Activated CD4-positive, alpha-beta T cell treated with anti-CD3 and anti-CD28 coated beads for 4 hours (primary cell): ENCODE results near the gene RASL10B.

Experiments used
- DNase-seq, 2 donors: peaks; one replicate each; pipeline ENCODE4 v3.0.0-alpha.2; 2020

RASL10B gene

DNA sequence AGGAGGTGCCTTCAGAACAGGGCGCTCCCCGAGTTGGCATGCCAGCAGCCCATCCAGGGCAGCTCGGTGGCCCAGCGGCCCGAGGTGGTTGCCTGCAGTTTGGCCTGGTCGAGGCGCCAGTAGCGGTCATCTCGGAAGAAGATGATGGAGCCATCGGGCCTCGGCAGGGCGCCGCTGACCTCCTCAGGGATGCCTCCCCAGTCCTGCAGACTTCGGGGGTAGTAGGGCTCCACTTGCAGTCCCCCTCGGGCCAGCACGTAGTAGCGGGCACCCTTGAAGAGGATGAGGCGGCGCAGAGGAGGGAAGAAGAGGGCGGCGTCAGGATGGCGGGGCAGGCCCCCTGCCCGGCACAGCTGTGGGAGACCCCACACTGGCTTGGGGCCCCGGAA, 35.0 kb downstream of the RASL10B start:
- DNase-seq, result no peak

DNA sequence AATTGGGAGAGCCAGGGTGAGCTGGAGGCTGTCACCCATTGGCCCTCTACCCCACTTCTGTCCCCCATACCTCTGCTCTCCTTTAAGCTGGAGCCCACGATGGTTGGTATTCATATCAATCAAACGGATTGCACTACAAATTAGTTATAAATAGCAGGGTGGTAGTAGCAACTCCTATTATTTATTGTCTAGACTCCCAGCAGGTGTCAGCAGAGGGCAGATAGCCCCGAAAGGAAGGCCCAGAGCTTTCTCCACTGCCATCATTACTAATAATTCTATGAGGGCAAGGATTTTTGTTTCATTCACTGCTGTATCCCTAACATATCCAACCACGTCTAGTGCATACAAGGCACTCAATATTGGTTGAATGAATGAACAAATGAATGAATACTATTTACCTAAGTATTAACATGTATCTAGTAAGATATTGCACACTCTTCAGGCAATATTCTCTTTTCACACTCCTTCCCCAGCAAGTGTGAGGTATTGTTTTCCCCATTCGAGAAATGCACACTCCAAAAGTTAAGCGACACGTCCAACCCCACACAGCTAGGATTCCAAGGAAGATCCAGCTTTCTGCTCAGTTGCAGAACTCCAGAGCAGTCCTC, 35.6 kb downstream of the RASL10B start:
- DNase-seq, result peak in 1 of 2 donors; percentile 39

DNA sequence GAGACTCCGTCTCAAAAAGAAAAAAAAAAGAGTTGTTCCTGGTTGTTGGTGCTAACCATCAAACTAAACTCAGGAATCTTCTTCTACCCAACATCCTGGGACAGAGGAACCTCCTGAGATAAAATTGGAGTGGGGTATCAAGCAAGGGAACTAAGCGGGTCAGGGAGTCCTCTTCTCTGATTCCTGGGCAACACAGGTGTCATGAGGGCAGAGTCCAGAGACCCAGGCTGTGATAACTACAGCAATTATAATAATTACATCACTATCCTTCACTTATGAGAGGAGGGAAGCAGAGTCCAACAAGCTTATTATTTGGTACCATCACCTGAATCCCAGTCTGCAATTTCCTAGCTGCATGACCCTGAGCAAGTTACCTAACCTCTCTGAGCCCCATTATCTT, 37.4 kb downstream of the RASL10B start:
- no peak for DNase-seq

DNA sequence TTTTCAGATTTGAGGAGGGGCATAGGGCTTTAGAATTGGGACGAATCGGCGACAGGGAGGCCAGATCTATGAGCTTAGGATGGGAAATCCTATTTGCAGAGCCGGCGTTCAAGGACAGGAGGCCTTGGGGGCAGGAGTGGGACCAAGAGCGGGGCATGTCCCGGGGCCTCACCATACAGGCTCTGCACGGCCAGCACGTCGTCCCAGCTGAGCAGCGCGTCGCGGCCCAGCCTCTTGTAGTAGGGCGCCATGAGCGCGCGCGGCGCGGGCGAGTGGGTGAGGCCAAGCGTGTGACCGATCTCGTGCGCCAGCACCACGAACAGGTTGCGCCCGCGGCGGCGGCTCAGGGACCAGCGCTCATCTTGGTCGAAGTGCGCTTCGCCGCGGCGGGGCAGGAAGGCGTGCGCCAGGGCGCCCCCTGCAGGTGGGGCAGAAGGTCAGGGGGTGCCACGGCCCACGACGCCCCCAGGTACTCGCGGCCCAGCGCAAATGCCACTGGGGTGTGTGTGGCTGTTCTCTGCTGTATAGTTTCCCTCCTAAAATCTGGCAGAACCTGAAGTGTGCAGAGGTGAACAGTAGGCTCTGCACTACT, 38.6 kb downstream of the RASL10B start:
- no peak for DNase-seq

DNA sequence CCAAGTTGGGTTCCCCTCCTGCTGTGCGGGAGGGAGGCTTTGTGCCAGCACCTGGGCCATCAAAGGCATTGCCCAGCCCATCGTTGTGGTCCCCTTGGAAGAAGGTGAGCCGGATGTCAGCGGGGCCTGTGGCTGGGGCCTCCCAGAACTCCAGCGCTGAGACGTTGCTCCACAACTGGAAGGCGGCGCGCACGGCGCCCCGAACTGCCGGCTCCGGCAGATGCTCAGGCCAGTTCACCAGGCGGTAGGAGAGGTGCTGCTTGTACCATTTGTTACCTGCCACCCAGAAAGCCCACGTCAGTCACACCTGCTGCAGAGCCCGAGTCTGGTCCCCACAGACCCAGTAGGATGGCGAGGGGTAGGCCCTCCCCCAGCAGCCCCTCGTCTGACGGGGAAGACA, 41.7 kb downstream of the RASL10B start:
- DNase-seq, result no peak

DNA sequence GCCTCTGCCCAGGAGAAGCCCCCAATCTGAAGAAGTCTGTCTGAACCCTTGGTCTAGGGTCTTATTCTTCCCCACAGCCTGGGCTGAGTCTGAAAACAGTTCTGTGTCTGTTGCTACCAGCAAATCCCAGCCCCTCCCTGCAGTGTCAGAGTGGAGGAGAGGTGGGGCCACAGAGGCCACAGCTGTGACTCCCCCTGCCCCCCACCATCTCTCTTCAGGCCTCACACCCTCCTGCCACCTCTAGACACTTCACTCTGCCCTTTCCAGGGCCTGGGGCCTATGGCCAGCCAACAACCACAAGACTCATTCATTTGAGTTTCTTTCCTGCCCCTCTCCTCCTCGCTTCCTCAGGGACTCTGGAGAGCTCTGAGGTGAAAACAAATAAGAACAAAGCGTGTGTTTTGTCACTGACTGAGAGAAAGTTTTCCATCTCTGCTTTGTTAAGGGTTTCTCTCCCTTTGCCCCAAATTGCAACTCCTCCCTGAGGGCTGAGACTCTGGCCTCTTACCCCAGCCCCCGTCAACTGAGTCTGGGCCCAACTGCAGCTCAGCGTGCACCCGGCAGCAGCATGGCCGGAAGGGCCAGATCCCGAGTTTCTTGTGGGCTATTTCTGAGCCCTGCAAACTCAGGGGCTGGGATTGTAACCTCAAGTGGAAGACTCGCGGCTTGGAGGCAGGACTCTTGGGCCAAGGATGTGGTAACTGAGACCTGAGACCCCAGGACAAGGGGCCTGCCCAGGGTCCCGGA, 42.4 kb downstream of the RASL10B start:
- DNase-seq, result no peak

DNA sequence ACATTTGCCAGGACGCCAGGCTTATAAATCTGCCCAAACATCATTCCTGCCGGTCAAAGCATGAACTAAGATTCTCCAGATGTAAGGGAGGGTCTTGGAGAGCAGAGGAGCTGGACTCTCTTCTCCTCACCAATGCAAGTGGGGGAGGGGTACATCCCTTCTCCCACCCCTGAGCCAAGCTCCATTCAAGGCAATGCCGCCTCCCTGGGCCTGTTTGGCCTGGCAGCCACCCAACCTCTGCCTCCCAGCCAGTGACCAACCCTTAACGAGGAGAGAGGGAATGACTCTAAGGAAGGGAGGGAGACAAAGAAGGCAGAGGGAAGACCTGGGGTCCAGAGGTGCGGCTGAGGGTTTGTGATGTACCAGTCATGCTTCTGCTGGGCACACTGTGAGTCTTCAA, 43.1 kb downstream of the RASL10B start:
- DNase-seq, result no peak

DNA sequence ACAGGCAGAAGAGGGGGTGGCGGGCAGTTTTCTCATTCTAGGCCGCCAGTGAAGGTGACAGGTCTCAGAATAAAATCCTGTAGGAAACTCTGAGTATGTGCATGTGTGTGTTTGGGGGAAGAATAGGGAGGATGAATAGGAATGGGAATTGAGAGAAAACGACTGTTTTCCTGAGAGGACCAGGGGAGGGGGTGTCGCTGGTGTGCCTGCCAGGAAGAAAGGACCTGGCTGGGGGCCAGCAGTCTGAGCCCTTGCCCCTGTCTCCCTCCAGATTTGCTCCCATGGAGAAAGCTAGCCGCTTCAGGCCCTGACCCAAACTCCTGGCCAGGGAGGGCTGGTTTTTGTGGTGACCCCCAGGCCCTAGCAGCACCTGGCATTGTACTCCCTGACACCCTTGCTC, 43.6 kb downstream of the RASL10B start:
- DNase-seq, result no peak

DNA sequence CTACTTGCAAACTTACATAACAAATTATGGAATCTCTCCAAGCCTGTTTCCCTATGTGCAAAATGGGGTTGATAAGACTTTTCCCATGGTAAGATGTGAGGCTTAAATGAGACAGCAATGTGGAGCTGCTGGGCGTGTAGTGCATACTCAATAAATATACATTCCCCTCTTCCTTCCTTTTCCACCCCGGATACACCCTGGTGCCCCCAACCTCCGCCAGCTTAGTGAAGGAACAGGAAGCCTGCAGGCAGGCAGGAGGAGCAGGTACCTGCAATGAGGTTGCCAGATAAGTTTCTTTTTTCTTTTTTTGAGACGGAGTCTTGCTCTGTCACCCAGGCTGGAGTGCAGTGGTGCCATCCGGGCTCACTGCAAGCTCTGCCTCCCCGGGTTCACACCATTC, 44.1 kb downstream of the RASL10B start:
- no peak for DNase-seq

DNA sequence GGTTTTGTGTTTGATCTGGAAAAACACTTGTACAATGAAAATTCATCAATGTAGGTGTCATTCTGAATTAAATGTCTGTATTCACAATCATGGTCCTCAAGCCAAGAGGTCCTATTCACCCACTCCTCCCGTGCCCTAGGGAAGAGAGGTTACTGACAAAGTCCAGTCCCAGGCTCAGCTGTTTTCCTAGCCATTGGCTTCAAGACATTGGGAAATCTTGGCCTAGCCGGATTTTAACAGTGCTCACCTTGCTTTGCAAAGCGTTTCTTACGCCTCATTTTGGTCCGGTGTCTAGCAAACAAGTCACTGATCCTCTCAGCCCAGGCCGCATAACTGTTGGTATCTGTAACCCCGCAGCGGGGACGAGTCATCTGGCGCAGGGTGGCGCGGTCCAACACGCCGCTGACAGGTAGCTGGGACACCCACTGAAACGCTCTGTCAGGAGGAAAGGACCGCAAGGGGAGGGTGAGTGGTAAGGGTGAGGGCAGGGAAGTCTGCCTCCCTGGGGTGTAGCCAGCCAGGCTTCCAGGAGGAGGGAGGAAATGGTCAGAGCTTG, 47.3 kb downstream of the RASL10B start:
- no peak for DNase-seq

DNA sequence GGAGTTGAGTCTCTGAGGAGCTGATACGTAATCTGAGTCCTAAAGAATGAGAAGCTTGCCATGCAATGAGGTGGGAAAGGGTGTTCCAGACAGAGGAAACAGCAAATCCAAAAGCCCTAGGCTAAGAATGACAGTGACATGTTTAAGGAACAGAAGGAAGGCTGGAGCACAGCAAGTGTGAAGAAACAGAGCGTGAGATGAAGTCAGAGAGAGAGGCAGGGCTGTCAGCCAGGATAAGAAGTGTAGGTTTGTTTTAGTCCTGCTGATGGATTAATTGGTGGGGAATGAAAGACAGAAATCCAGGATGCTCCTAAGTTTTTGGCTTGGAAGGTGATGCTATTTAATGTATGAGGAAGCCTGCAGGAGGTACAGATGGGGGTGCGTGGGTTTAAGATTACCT, 49.5 kb downstream of the RASL10B start:
- no peak for DNase-seq

DNA sequence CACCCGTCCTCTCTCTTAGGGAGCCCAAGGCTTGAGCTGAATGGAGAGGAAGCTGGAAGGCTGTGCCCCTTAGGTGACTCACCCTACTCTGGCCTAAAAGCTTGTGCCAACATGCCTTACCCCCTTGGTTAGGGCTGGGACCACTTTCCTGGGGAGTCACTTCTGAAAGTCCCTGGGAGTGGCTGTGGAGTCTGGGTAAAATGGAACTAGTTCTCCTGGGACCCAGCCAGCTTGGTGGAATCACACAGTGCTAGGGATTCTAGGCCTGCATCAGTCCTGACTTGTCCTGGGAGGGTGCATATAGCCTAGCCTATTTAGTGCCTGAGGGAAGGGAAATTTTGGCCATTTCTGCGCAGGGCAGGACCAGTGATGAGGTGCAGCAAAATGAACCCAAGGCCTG, 53.5 kb downstream of the RASL10B start:
- DNase-seq, result no peak

DNA sequence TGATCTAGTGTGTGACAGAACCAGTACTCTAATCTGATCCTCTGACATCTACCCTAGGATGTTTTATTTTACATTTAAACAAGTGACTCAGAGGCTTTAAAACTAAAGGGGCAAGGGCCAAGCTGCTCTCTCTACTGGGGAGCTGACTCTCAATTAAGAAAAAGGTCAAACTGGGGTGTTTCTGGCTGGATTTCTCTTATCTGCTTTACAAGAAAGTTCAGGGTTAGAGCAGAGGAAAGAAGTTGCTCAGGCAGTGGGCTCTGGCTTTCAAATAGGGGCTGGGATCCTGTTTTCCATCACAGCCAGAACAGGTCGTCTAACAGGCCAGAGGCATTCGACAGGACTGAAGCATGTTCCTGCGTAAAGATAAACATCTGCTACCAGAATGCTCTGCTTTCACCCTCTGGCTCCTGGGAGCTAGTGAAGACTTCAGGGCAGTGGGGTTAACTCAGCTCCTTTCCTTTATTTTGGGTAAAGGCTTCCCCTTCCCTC, 55.5 kb downstream of the RASL10B start:
- no peak for DNase-seq

DNA sequence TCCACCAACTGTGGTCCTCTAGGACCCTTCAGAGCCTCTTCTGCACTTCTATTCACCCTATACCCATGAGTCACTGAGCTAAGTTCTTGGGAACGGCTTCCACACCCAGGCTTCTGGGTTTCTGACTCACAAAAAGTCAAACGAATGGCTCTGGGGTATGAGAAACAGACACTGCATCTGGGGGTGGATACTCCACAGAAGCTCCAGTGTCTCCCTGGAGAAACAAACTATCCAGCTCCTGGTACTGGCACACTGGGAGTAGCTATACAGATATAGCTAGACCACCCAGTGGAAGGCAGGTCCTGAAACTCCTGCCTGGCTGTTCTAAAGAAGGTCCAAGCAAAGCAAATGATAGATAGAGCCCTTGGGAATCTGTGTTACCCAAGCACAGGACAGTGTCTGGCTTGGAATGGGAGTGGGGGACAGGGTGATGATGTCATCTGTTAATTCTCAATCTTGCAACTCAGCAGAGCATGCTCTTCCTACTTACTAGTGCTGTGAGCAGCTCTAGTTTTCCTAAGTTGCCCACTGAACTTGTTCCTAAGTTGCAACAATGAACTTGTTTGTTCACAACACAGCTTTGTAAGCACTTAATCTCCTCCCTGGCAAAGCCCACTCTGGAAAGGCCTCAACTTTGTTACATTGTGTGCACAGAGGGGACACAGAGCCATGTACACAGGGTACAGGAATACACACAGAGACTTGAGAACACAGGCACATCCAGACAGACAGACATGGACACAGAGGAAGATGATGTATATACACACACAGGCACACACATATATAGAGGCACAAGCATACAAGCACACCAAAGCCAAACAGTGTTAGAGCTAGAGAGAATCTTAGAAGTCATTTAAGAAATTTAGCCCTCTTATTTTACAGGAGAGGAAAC, 57.3 kb downstream of the RASL10B start:
- no peak for DNase-seq

DNA sequence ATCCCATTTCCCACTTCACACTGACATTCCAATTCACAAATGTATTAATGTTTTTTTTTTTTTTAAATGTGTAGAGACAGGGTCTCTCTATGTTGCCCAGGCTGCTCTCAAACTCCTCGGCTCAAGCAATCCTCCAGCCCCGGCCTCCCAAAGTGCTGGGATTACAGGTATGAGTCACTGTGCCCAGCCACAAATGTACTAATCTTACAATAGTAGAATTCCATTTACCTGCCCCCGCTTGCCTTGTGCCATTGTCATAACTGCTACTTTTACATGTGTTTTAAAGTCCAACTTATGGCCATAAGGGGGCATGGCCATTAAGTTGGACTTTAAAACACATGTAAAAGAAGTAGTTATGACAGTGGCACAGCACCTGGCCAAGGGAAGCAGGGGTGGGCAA, 59.4 kb downstream of the RASL10B start:
- DNase-seq, result no peak

DNA sequence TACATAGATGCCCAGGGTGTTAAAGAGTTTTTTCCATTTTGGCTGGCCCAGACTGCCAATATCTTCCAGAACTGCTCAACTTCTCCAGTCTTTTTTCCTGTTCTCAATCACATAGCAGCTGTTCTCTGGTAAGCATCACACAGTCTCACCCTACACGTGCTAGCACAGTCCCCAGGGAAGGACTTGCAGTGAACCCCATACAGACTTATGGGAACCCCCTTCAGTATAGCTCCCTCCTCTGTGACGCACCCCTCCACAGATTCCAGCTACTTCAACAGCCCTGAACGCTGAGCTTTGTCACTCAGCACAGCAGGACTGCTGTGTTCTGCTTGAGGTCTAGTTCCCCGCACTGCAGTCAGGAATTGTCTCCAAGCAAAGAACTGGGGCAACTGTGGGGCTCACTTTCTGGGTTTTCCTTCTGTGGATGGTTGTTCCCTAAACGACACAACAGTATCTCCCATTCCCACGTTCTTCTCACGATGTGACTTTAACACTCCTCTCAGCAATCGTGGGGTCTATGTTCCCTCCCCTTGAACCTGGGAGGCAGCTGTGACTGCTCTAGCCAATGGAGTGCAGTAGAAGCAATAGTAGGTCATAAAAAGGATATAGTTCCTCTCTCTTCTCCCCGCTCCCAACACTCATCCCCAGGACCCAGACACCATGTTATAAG, 60.4 kb downstream of the RASL10B start:
- DNase-seq, result no peak
